Pancreas (tissue), 10 donors: ENCODE measurements around the gene EXOC4. TPM values are rescaled to one million over a fixed set of nuclear protein-coding genes. Genes with fewer than 3 reads are reported as not detected.

Source experiments
- ATAC-seq, 4 donors: fragments of 200-7000 bp; cut with Tn5 transposase; one replicate each; pipeline versions ENCODE4 v1.8.0 to v1.9.1; 2020; ENCODE audit warnings: mild to moderate bottlenecking in 4 of 4, moderate library complexity in 4 of 4
- DNase-seq, 6 donors: peaks; one replicate each; pipeline ENCODE4 v3.0.0-alpha.2; 2020
- FAIRE-seq: peaks from 2 replicates; lab custom pipeline; 2012; peaks lifted over from hg19 to GRCh38; lab: Jason Lieb, UNC
- H3K27ac ChIP-seq, 4 donors: fragments of 200-600 bp; sonication (generic); 1 replicate in 3 of 4; 2 replicates in 1 of 4; pipeline versions ENCODE4 v1.5.0 to v1.8.0; 2020
- H3K27me3 ChIP-seq, 4 donors: fragments of 200-600 bp; one replicate each; pipeline ENCODE4 v1.8.0; 2021
- H3K36me3 ChIP-seq, 3 donors: fragments of 200-600 bp; sonication (generic) in 1 of 3; one replicate each; pipeline versions ENCODE4 v1.5.0 to v1.8.0; 2020 to 2021
- H3K4me1 ChIP-seq, 3 donors: fragments of 200-600 bp; one replicate each; pipeline ENCODE4 v1.8.0; 2021
- H3K4me3 ChIP-seq, 4 donors: fragments of 200-600 bp; sonication (generic) in 2 of 4; one replicate each; pipeline versions ENCODE4 v1.5.0 to v1.8.0; 2020 to 2021
- H3K9me3 ChIP-seq, 4 donors: fragments of 200-600 bp; one replicate each; pipeline ENCODE4 v1.8.0; 2021
- CTCF ChIP-seq, 4 donors: fragments of 200-600 bp; sonication (generic) in 3 of 4; IDR thresholded peaks; one replicate each; pipeline versions ENCODE4 v1.5.0 to v1.8.0; 2021; ENCODE audit warnings: antibody characterized with exemption in 4 of 4
- WGBS, 2 donors: extraction: QIAGEN DNeasy Blood & Tissue Kit; methylation state at CpG; one replicate each; pipeline ENCODE4 v1.1.7; 2013; 5-methylcytosine and 5-hydroxymethylcytosine counted together
- intact Hi-C, 3 donors: fragments of 100-400 bp; cut with DNase I; formaldehyde crosslinking; loops; one replicate each; pipeline versions ENCODE4 v1.11.1 to v1.14.2; 2022
- polyA plus RNA-seq, 2 donors: library from polyadenylated mRNA; stranded (reverse); fragments of 200-250 nt; gene quantifications; one replicate each; pipeline ENCODE4 v1.2.3, GENCODE V29; 2013
- total RNA-seq, 6 donors: library from RNA; stranded (reverse); fragmentation: NEBNext Ultra II Directional in 4 of 6; extraction: Animal tissue kit (Norgen Biotek cat#: 25700) in 4 of 6; gene quantifications; one replicate each; pipeline versions ENCODE4 v1.2.1 to v1.2.4, GENCODE V29; 2021 to 2023
- donor health status: healthy with polysubstance abuse.
- donor health status: DM: no; HTN: no; CAD: no; lungs with moderate emphysema.
- donor health status: DM: no; HTN: no; CAD: no.
- donor health status: control.
- donor health status: control.
- donor health status: Bipolar disorder and iron deficiency.
- donor health status: DM: yes; HTN: yes; CAD: no.
- donor health status: DM: no; HTN: no; CAD: no.
- donor health status: DM: no; HTN: no; CAD: no.
- donor health status: DM: yes; HTN: yes; CAD: no.

Gene EXOC4
- total and polyA plus RNA-seq, 8 donors = 13.4 to 81.2 (median 53.8) TPM

- intact Hi-C loops = no loop called here
- no peaks in the 10 kb centered on the region for H3K4me1 ChIP-seq
- H3K27ac ChIP-seq = no peak overlapping the region
- H3K9me3 ChIP-seq = no peaks in the 10 kb centered on the region
- ATAC-seq (no peak), FAIRE-seq (no peak), DNase-seq (no peak)
- H3K27me3 ChIP-seq = no peaks in the 10 kb centered on the region
- TF ChIP-seq CTCF (IDR thresholded peaks at IDR 0.05) = no peak
- no peak overlapping the region for H3K4me3 ChIP-seq
- no peaks in the 10 kb centered on the region for H3K36me3 ChIP-seq
Observed at GRCh38 chr7:133514551-133514950, 261.7 kb downstream of the EXOC4 start.

DNA sequence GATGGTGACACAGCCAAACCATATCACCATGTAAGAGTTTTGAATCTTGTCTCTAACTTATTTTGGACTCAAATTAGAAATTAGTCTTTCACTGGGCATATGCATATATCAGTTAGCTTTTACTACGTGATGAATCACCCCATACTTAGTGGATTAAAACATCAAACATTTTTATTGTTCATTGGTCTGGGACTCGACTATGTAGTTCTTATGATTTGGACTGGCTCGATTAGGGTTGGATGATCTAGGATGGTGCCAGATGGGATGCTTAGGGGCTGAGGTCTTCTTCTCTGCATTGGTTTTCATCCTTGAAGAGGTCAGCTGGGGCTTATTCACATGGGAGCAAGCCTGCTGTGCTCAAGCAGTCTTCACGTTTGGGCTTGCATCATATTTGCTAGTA, 264.9 kb downstream of the EXOC4 start:
- ATAC-seq (no peak), DNase-seq (no peak), FAIRE-seq (no peak)
- no peak for TF ChIP-seq CTCF (IDR thresholded peaks at IDR 0.05)
- no peaks in the 10 kb centered on the region for H3K36me3 ChIP-seq
- WGBS, 2 donors = 93 to 95% methylated on average over 4 of the region's 4 CpGs
- no peak overlapping the region for H3K27ac ChIP-seq
- H3K9me3 ChIP-seq = no peaks in the 10 kb centered on the region
- H3K4me3 ChIP-seq = no peak overlapping the region
- intact Hi-C loops = no loop called here
- no peaks in the 10 kb centered on the region for H3K27me3 ChIP-seq
- H3K4me1 ChIP-seq = no peaks in the 10 kb centered on the region

DNA sequence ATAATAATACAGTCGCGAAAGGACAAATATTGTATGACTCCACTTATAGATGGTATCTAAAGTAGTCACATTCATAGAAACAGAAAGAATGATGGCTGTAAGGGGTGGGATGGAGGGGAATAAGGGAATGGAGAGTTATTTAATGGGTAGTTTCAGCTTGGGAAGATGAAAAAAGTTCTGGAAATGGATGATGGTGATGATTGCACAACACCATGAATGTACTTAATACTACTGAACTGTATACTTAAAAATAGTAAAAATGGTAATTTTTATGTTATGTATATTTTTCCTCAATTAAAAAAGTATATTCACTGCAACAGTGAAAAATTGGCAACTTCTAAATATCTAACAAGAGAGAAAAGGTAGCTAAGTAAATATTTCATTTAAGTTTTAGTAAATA, 265.8 kb downstream of the EXOC4 start:
- Histone ChIP-seq H3K9me3 (no peaks in the 10 kb centered on the region), H3K27ac (no peak overlapping the region), H3K4me1 (no peaks in the 10 kb centered on the region), H3K27me3 (no peaks in the 10 kb centered on the region), H3K36me3 (no peaks in the 10 kb centered on the region), H3K4me3 (no peak overlapping the region)
- ATAC-seq (no peak), DNase-seq (no peak), FAIRE-seq (no peak)
- TF ChIP-seq CTCF (IDR thresholded peaks at IDR 0.05) = no peak
- intact Hi-C loops = no loop called here
- 96% methylated on average over 2 of the region's 2 CpGs for WGBS, 2 donors

DNA sequence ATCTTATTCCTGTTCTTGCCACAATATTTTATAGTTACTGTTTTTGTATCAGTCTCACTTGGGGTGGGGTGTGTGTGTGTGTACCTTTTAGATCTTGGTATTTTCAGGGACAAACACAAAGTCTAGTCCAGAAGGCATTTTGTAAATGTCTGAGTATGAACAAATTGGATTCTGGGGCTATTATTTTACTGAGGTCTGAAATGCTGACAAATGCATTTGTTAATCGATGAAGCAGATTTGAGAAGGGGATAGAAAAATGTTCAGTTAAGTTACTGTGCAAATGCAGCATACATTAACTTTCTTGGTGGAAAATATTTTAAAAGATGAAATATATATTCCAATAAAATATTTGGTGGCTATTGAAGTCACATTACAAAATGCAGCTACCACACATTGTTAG, 267.4 kb downstream of the EXOC4 start:
- intact Hi-C loops = no loop called here
- 88 to 90% methylated on average over 1 of the region's 1 CpG for WGBS, 2 donors
- no peaks in the 10 kb centered on the region for H3K4me1 ChIP-seq
- no peaks in the 10 kb centered on the region for H3K27me3 ChIP-seq
- FAIRE-seq (no peak), DNase-seq (no peak), ATAC-seq (no peak)
- H3K4me3 ChIP-seq = no peak overlapping the region
- no peak overlapping the region for H3K27ac ChIP-seq
- no peaks in the 10 kb centered on the region for H3K9me3 ChIP-seq
- no peaks in the 10 kb centered on the region for H3K36me3 ChIP-seq
- no peak for TF ChIP-seq CTCF (IDR thresholded peaks at IDR 0.05)

DNA sequence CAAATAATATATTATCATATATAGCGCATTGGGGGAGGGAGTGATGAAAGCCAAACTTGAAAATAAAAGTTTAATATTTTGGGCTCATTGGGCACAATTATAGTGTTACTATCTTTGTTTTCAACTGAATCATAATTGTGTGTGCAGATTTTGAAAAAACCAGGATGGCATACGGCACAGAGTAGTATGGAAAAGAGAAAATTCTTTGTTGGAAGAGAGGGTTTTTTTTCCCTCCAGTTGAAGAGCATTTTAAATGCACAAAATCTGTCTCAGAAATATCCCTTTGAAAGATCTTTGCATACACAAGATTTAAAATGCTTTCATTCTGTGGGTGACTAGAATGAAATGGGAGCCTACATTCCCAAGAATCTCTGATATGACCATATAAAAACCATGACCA, 269.6 kb downstream of the EXOC4 start:
- 97 to 99% methylated on average over 2 of the region's 2 CpGs for WGBS, 2 donors
- H3K27me3 ChIP-seq = no peaks in the 10 kb centered on the region
- H3K4me1 ChIP-seq = no peaks in the 10 kb centered on the region
- no peaks in the 10 kb centered on the region for H3K36me3 ChIP-seq
- H3K9me3 ChIP-seq = no peaks in the 10 kb centered on the region
- FAIRE-seq (no peak), ATAC-seq (no peak), DNase-seq (no peak)
- no peak overlapping the region for H3K27ac ChIP-seq
- intact Hi-C loops = no loop called here
- no peak for TF ChIP-seq CTCF (IDR thresholded peaks at IDR 0.05)
- H3K4me3 ChIP-seq = no peak overlapping the region
